Prostate gland (tissue), 2 donors: Measurements from ENCODE around the gene DNAH6. TPM values are rescaled to one million over a fixed set of nuclear protein-coding genes. Genes with fewer than 3 reads are reported as not detected.
A peak's percentile ranks its signal among the peaks of the same experiment; 100 is the strongest.

Experiments used
- DNase-seq: peaks from one replicate; pipeline ENCODE4 v3.0.0-alpha.2; 2019; ENCODE audit warnings: low spot score
- H3K27ac ChIP-seq, 2 donors: fragments of 200-600 bp; sonication (generic); 2 replicates each; pipeline ENCODE4 v1.5.1; 2017 to 2019
- H3K27me3 ChIP-seq: fragments of 200-600 bp; sonication (generic); replicated peaks from 2 replicates; pipeline ENCODE4 v1.5.1; 2019; ENCODE audit not compliant: insufficient read depth
- H3K36me3 ChIP-seq, 2 donors: fragments of 200-600 bp; sonication (generic); 1 replicate in 1 of 2; 2 replicates in 1 of 2; pipeline versions ENCODE4 v1.5.1 to v1.8.1; 2017 to 2019
- H3K4me1 ChIP-seq: fragments of 200-600 bp; sonication (generic); replicated peaks from 2 replicates; pipeline ENCODE4 v1.5.1; 2019
- H3K4me3 ChIP-seq, 2 donors: fragments of 200-600 bp; sonication (generic); 2 replicates each; pipeline ENCODE4 v1.5.1; 2017 to 2019
- H3K9me3 ChIP-seq: fragments of 200-600 bp; sonication (generic); 2 replicates; pipeline ENCODE4 v1.5.1; 2017
- CTCF ChIP-seq, 4 experiments: fragments of 200-600 bp in 2 of 4; fragments of 450-650 bp in 2 of 4; sonication (generic) in 2 of 4; IDR thresholded peaks; 1 replicate in 3 of 4; 2 replicates in 1 of 4; pipeline ENCODE4 v1.5.1; 2016 to 2019; ENCODE audit warnings: antibody characterized with exemption in 4 of 4, mild to moderate bottlenecking in 2 of 4, moderate library complexity in 2 of 4
- POLR2A ChIP-seq: fragments of 450-650 bp; IDR thresholded peaks from one replicate; pipeline ENCODE4 v1.6.1; 2016; ENCODE audit warnings: antibody characterized with exemption, mild to moderate bottlenecking
- POLR2AphosphoS5 ChIP-seq: sonication (generic); formaldehyde crosslinking; IDR thresholded peaks from one replicate; pipeline ENCODE4 v1.6.1; 2017; ENCODE audit warnings: antibody characterized with exemption
- WGBS: methylation state at CpG from one replicate; pipeline ENCODE4 v1.1.5; 2018; 5-methylcytosine and 5-hydroxymethylcytosine counted together
- intact Hi-C: fragments of 100-400 bp; cut with DNase I; formaldehyde crosslinking; loops from one replicate; pipeline ENCODE4 v1.14.2; 2022
- total RNA-seq, 2 donors: library from RNA; depleted of rRNA; stranded (reverse); fragments of >200 nt; gene quantifications; one replicate each; pipeline ENCODE4 v1.1.0, GENCODE V29; 2016

Gene DNAH6
- total RNA-seq, 2 donors from 2014 or later: 1.1 to 4.9 TPM

- Histone ChIP-seq H3K27ac (no peak overlapping the region), H3K4me1 (no peaks in the 10 kb centered on the region), H3K36me3 (no peaks in the 10 kb centered on the region), H3K4me3 (no peak overlapping the region), H3K9me3 (no peaks in the 10 kb centered on the region), H3K27me3 (no peaks in the 10 kb centered on the region)
- 52% methylated on average over 8 of the region's 8 CpGs for WGBS
- intact Hi-C loops: no loop called here
- DNase-seq: peak; percentile 19
- TF ChIP-seq POLR2AphosphoS5: peak; percentile 51
- no peak for TF ChIP-seq POLR2A
Observed at GRCh38 chr2:84849271-84849952, 333.1 kb downstream of the DNAH6 start.

- H3K4me3 ChIP-seq: no peak overlapping the region
- no peaks in the 10 kb centered on the region for H3K4me1 ChIP-seq
- no peaks in the 10 kb centered on the region for H3K9me3 ChIP-seq
- intact Hi-C loops: no loop called here
- H3K27ac ChIP-seq: no peak overlapping the region
- H3K27me3 ChIP-seq: no peaks in the 10 kb centered on the region
- no peak for DNase-seq
- H3K36me3 ChIP-seq: no peaks in the 10 kb centered on the region
- no peak for TF ChIP-seq POLR2A
- TF ChIP-seq CTCF (IDR thresholded peaks at IDR 0.05): no peak
- TF ChIP-seq POLR2AphosphoS5: no peak
- WGBS: 90% methylated on average over 4 of the region's 4 CpGs
Observed at GRCh38 chr2:84850471-84850870, 334.2 kb downstream of the DNAH6 start.

GRCh38 chr2:84851876-84852275, 335.6 kb downstream of the DNAH6 start:
- TF ChIP-seq CTCF (IDR thresholded peaks at IDR 0.05) (no peak), POLR2AphosphoS5 (no peak), POLR2A (no peak)
- H3K27ac ChIP-seq: no peak overlapping the region
- no peaks in the 10 kb centered on the region for H3K9me3 ChIP-seq
- no peaks in the 10 kb centered on the region for H3K4me1 ChIP-seq
- WGBS: 72% methylated on average over 3 of the region's 3 CpGs
- no peak overlapping the region for H3K4me3 ChIP-seq
- no peaks in the 10 kb centered on the region for H3K36me3 ChIP-seq
- intact Hi-C loops: no loop called here
- H3K27me3 ChIP-seq: no peaks in the 10 kb centered on the region
- no peak for DNase-seq

- TF ChIP-seq CTCF (IDR thresholded peaks at IDR 0.05) (no peak), POLR2AphosphoS5 (no peak), POLR2A (no peak)
- intact Hi-C loops: no loop called here
Observed at GRCh38 chr2:84854850-84855249, 338.6 kb downstream of the DNAH6 start.

GRCh38 chr2:84855731-84856130, 339.4 kb downstream of the DNAH6 start:
- Histone ChIP-seq H3K36me3 (no peaks in the 10 kb centered on the region), H3K4me1 (no peaks in the 10 kb centered on the region), H3K27ac (no peak overlapping the region), H3K27me3 (no peaks in the 10 kb centered on the region), H3K4me3 (no peak overlapping the region), H3K9me3 (no peaks in the 10 kb centered on the region)
- WGBS: 46% methylated on average over 11 of the region's 11 CpGs
- no peak for DNase-seq
- TF ChIP-seq POLR2A (no peak), POLR2AphosphoS5 (no peak), CTCF (IDR thresholded peaks at IDR 0.05) (no peak)
- intact Hi-C loops: no loop called here

More at GRCh38 chr2:84854850-84855249, 338.6 kb downstream of the DNAH6 start:
- 74% methylated on average over 4 of the region's 4 CpGs for WGBS
- no peaks in the 10 kb centered on the region for H3K27me3 ChIP-seq
- no peak for DNase-seq
- no peaks in the 10 kb centered on the region for H3K36me3 ChIP-seq
- H3K27ac ChIP-seq: no peak overlapping the region
- no peaks in the 10 kb centered on the region for H3K9me3 ChIP-seq
- H3K4me3 ChIP-seq: no peak overlapping the region
- H3K4me1 ChIP-seq: no peaks in the 10 kb centered on the region
